Nephron (organoid): ENCODE measurements around the gene PCDH19.
A peak's percentile ranks its signal among the peaks of the same experiment; 100 is the strongest.

Source experiments
- H3K27ac Mint-ChIP-seq, 3 experiments: 2 replicates each; pipeline ENCODE4 v1.8.0; 2020; ENCODE audit warnings: mixed read lengths in 3 of 3, mild to moderate bottlenecking in 2 of 3, moderate library complexity in 1 of 3
- H3K27me3 Mint-ChIP-seq: 2 replicates; pipeline ENCODE4 v1.8.0; 2021; ENCODE audit warnings: low read depth, mild to moderate bottlenecking, moderate library complexity, mixed read lengths
- H3K36me3 Mint-ChIP-seq: 2 replicates; pipeline ENCODE4 v1.8.0; 2020; ENCODE audit warnings: low read depth, mixed read lengths
- H3K4me1 Mint-ChIP-seq: 2 replicates; pipeline ENCODE4 v1.8.0; 2020; ENCODE audit warnings: mixed read lengths
- H3K4me3 Mint-ChIP-seq, 3 experiments: 2 replicates each; pipeline ENCODE4 v1.8.0; 2020; ENCODE audit warnings: mild to moderate bottlenecking in 3 of 3, mixed read lengths in 3 of 3, moderate library complexity in 2 of 3
- H3K9me3 Mint-ChIP-seq: 2 replicates; pipeline ENCODE4 v1.8.0; 2020; ENCODE audit warnings: mixed read lengths
- TF ChIP-seq, protein P1 (sequence below), 3 experiments: fragments of 200-600 bp; sonication (generic); IDR thresholded peaks; one replicate each; pipeline ENCODE4 v1.5.0; 2021; ENCODE audit warnings: antibody characterized with exemption in 3 of 3; ENCODE audit not compliant: unreplicated experiment in 3 of 3

The PCDH19 gene

DNA sequence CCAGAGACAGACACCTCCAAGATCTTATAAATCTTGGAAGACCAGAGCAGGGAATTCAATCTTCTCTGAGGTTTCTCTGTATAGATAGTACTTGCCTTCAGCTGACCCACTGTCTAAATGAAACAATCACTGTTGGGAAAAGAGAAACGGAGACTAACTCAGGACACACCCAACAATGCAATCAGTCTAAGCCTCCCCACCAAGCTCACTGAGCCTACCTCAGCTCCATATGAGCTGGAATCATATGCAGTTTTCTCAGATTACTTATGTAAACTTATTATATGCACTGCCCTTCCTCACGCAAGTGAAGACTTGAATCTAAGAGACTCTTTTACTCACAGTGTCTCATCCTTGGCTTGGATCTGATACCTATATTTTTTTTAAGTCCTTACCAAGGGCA lies 110.5 kb downstream of the PCDH19 start:
- Mint-ChIP-seq H3K9me3 (peaks cover 2% of the 10 kb centered on the region), H3K27me3 (no peaks in the 10 kb centered on the region), H3K4me1 (no peaks in the 10 kb centered on the region), H3K27ac (no peak overlapping the region), H3K36me3 (peaks cover 21% of the 10 kb centered on the region), H3K4me3 (no peak overlapping the region)
- TF ChIP-seq, protein P1, sequence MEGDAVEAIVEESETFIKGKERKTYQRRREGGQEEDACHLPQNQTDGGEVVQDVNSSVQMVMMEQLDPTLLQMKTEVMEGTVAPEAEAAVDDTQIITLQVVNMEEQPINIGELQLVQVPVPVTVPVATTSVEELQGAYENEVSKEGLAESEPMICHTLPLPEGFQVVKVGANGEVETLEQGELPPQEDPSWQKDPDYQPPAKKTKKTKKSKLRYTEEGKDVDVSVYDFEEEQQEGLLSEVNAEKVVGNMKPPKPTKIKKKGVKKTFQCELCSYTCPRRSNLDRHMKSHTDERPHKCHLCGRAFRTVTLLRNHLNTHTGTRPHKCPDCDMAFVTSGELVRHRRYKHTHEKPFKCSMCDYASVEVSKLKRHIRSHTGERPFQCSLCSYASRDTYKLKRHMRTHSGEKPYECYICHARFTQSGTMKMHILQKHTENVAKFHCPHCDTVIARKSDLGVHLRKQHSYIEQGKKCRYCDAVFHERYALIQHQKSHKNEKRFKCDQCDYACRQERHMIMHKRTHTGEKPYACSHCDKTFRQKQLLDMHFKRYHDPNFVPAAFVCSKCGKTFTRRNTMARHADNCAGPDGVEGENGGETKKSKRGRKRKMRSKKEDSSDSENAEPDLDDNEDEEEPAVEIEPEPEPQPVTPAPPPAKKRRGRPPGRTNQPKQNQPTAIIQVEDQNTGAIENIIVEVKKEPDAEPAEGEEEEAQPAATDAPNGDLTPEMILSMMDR (IDR thresholded peaks at IDR 0.05; ENCODE audit: unreplicated experiment in 3 of 3), result no peak

DNA sequence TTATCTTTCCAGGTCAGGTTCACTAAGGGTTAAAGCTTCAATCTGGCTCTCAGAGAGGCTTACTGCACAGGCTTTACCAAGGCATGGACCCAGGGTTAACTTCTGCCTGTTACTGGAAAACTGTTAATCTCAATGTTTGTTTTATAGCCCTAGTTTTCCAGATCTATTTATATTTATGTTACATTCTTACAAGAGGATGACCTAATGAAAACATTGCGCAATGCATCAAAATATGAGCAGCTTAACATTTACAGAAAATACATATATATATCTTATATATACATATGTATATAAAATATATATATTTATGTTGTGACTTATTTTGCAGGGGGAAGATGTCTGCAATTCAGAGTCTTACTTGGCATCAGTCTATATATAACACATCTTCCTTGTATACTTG lies 112.3 kb downstream of the PCDH19 start:
- TF ChIP-seq, protein P1 (IDR thresholded peaks at IDR 0.05; ENCODE audit: unreplicated experiment in 3 of 3), result no peak
- no peak overlapping the region for H3K4me3 Mint-ChIP-seq
- no peak overlapping the region for H3K27ac Mint-ChIP-seq
- H3K27me3 Mint-ChIP-seq, result peaks cover 3% of the 10 kb centered on the region
- no peaks in the 10 kb centered on the region for H3K9me3 Mint-ChIP-seq
- H3K36me3 Mint-ChIP-seq, result peaks cover 15% of the 10 kb centered on the region
- no peaks in the 10 kb centered on the region for H3K4me1 Mint-ChIP-seq

DNA sequence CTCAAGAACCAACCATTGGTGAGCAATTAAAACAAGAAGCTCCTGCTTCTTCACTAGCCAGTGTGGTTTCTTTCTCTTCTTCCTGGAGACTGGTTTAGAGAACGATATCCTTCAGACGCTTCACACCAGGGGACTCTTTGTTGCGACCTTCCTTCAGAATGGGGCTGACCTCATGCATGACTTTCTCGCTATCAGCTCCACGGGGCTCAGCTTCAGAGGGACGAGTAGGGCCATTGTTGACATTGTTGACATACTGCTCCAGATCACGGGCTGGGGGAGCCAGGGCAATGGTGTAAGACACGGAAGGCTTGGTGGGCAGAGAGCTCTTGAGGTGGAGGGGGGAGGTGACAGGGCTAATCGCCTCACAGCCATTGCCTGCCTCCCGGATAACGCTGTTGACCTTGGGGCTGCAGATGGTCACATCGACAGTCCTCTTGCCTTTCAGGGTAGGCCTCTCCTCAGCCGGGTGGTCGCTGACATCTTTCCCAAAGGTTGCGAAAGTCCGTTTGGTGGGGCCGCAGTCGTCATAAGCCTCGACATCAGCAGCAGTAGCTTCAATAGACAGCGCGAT lies 113.8 kb downstream of the PCDH19 start:
- H3K27ac Mint-ChIP-seq, result no peak overlapping the region
- H3K27me3 Mint-ChIP-seq, result peaks cover 3% of the 10 kb centered on the region
- no peaks in the 10 kb centered on the region for H3K4me1 Mint-ChIP-seq
- H3K4me3 Mint-ChIP-seq, result no peak overlapping the region
- TF ChIP-seq, protein P1 (IDR thresholded peaks at IDR 0.05; ENCODE audit: unreplicated experiment in 3 of 3), result no peak
- H3K36me3 Mint-ChIP-seq, result peaks cover 15% of the 10 kb centered on the region
- H3K9me3 Mint-ChIP-seq, result no peaks in the 10 kb centered on the region

GRCh38 chrX:100294965-100295364 lies 115.1 kb downstream of the PCDH19 start:
- no peak overlapping the region for H3K27ac Mint-ChIP-seq
- H3K4me3 Mint-ChIP-seq, result no peak overlapping the region
- TF ChIP-seq, protein P1 (IDR thresholded peaks at IDR 0.05; ENCODE audit: unreplicated experiment in 3 of 3), result no peak
- H3K9me3 Mint-ChIP-seq, result no peaks in the 10 kb centered on the region
- peaks cover 15% of the 10 kb centered on the region for H3K36me3 Mint-ChIP-seq
- H3K27me3 Mint-ChIP-seq, result peaks cover 3% of the 10 kb centered on the region
- no peaks in the 10 kb centered on the region for H3K4me1 Mint-ChIP-seq

DNA sequence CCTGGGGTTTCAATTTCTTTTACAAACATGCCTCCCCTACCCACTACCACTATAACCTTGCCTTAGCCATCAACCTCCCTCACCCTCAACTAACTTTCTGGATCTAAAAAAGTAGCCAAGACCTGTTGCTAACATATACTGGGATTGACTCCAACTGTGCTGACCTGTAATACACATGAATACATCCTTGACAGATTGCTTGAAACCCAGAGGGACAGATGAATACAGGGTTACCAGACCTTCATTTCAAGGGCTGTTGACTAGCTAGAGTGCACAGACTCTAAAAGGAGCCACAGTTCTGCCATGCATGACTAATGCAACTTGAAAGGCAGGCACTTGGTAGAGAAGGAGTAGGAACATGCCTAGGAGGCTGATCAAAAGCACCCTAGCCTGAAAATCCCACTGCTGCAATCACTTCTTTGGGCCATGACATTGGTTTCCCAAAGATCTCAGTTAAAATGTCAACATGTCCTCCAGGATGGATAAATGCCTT lies 121.0 kb downstream of the PCDH19 start:
- Mint-ChIP-seq H3K27ac (peak overlapping the region in 1 of 3 experiments; percentile 26), H3K4me1 (peaks cover 11% of the 10 kb centered on the region), H3K4me3 (no peak overlapping the region), H3K9me3 (no peaks in the 10 kb centered on the region), H3K36me3 (no peaks in the 10 kb centered on the region), H3K27me3 (peaks cover 3% of the 10 kb centered on the region)
- TF ChIP-seq, protein P1 (IDR thresholded peaks at IDR 0.05; ENCODE audit: unreplicated experiment in 3 of 3), result no peak

DNA sequence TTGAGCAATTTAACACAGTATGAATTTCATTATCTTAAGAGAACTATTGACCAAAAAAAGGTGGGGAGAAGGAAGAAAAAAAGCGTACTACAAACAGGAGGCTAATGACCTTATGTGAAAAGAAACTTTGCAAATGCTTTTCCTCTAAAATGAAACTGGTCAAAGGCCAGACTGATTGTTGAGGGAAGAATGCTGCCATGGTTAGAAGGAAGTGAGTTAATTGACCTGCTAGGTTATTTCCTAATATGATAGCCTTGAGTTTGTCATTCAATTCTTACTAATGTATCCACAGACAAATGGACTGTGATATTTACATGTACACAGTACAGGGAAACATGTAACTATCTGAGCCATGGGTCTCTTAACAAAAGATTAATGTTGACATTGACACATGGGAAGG lies 132.8 kb downstream of the PCDH19 start:
- H3K27ac Mint-ChIP-seq, result no peak overlapping the region
- TF ChIP-seq, protein P1 (IDR thresholded peaks at IDR 0.05; ENCODE audit: unreplicated experiment in 3 of 3), result no peak
- no peaks in the 10 kb centered on the region for H3K36me3 Mint-ChIP-seq
- H3K27me3 Mint-ChIP-seq, result no peaks in the 10 kb centered on the region
- H3K4me1 Mint-ChIP-seq, result no peaks in the 10 kb centered on the region
- peaks cover 8% of the 10 kb centered on the region for H3K9me3 Mint-ChIP-seq
- no peak overlapping the region for H3K4me3 Mint-ChIP-seq
